Gastroesophageal sphincter (tissue), 3 donors: Measurements from ENCODE around the gene MTA1.

Source experiments
- CTCF ChIP-seq, 4 experiments: fragments of 200-600 bp in 2 of 4; fragments of 450-650 bp in 2 of 4; sonication (generic) in 1 of 4; IDR thresholded peaks; one replicate each; pipeline ENCODE4 v1.5.1; 2017 to 2019; ENCODE audit warnings: antibody characterized with exemption in 4 of 4, mild to moderate bottlenecking in 2 of 4, moderate library complexity in 2 of 4
- EP300 ChIP-seq: sonication (generic); formaldehyde crosslinking; IDR thresholded peaks from one replicate; pipeline ENCODE4 v1.6.1; 2017; ENCODE audit warnings: antibody characterized with exemption, mild to moderate bottlenecking
- POLR2A ChIP-seq, 2 donors: fragments of 450-650 bp; IDR thresholded peaks; one replicate each; pipeline ENCODE4 v1.6.1; 2017; ENCODE audit warnings: antibody characterized with exemption in 2 of 2, mild to moderate bottlenecking in 2 of 2, moderate library complexity in 1 of 2
- POLR2AphosphoS5 ChIP-seq: sonication (generic); formaldehyde crosslinking; IDR thresholded peaks from one replicate; pipeline ENCODE4 v1.6.1; 2017; ENCODE audit warnings: antibody characterized with exemption

- no peak for TF ChIP-seq CTCF (IDR thresholded peaks at IDR 0.05)
- TF ChIP-seq POLR2AphosphoS5, result no peak
- TF ChIP-seq POLR2A (IDR thresholded peaks at IDR 0.05), result no peak
- no peak for TF ChIP-seq EP300
These were observed 87.6 kb downstream of the MTA1 start for GRCh38 chr14:105507247-105507646.
